GM12892 (cell line): ENCODE results near the gene NDUFA7.

Experiments used
- POLR2A ChIP-seq: IDR thresholded peaks from 2 replicates; pipeline ENCODE4 v1.6.1; 2011; ENCODE audit warnings: low read depth, low read length, control low read depth
- POLR2AphosphoS5 ChIP-seq: IDR thresholded peaks from 2 replicates; pipeline ENCODE4 v1.6.1; 2011; ENCODE audit warnings: low read depth, low read length, control low read depth

GRCh38 chr19:8334458-8335342, 13.5 kb upstream of the NDUFA7 start:
- no peak for TF ChIP-seq POLR2AphosphoS5
- TF ChIP-seq POLR2A, result no peak
